Naive thymus-derived CD4-positive, alpha-beta T cell (primary cell): ENCODE results near the gene ALDH2. TPM values are rescaled to one million over a fixed set of nuclear protein-coding genes. Genes with fewer than 3 reads are reported as not detected.
"Not testable (repeated sequence)": the region's sequence is repeated elsewhere in the genome, so short reads cannot be mapped to it uniquely, and the experiment has no call there.

Experiments
- ATAC-seq: fragments of 150-1000 bp; cut with Tn5 transposase; 2 replicates; pipeline ENCODE4 v1.10.0; 2021; ENCODE audit warnings: mild to moderate bottlenecking, moderate library complexity
- CTCF ChIA-PET: fragments of 350-600 bp; sonication (Branson Sonifier 250); formaldehyde crosslinking; loops from one replicate; lab custom pipeline; 2021; ENCODE audit warnings: antibody characterized with exemption; lab: Charles Lee
- POLR2A ChIA-PET: fragments of 350-600 bp; sonication (Branson Sonifier 250); formaldehyde crosslinking; loops from one replicate; lab custom pipeline; 2021; ENCODE audit warnings: antibody characterized with exemption, inconsistent platforms; lab: Charles Lee
- DNase-seq, 9 donors: peaks; one replicate each; pipeline versions ENCODE4 v3.0.0 to v3.0.0-alpha.2; 2020 to 2022; ENCODE audit warnings: mixed read lengths in 1 of 9
- H3K27ac ChIP-seq: one replicate; pipeline ENCODE4 v1.7.0; 2013; ENCODE audit warnings: mild to moderate bottlenecking, low read depth, low read length, moderate library complexity
- H3K27me3 ChIP-seq, 2 donors: one replicate each; pipeline ENCODE4 v1.7.0; 2013; ENCODE audit warnings: low read length in 2 of 2, mild to moderate bottlenecking in 2 of 2, moderate library complexity in 2 of 2; ENCODE audit not compliant: control insufficient read depth in 2 of 2, insufficient read depth in 2 of 2
- H3K36me3 ChIP-seq, 3 experiments: 1 replicate in 2 of 3; 2 replicates in 1 of 3; pipeline ENCODE4 v1.7.0; 2013; ENCODE audit warnings: low read length in 3 of 3, mild to moderate bottlenecking in 3 of 3, moderate library complexity in 1 of 3; ENCODE audit not compliant: insufficient read depth in 3 of 3, control insufficient read depth in 2 of 3
- H3K4me1 ChIP-seq, 2 donors: one replicate each; pipeline ENCODE4 v1.7.0; 2013; ENCODE audit warnings: low read length in 2 of 2, mild to moderate bottlenecking in 2 of 2, moderate library complexity in 1 of 2; ENCODE audit not compliant: control insufficient read depth in 2 of 2, insufficient read depth in 2 of 2
- H3K4me3 ChIP-seq: 2 replicates; pipeline ENCODE4 v1.7.0; 2013; ENCODE audit warnings: mild to moderate bottlenecking, low read length
- H3K9me3 ChIP-seq, 3 experiments: 1 replicate in 2 of 3; 2 replicates in 1 of 3; pipeline ENCODE4 v1.7.0; 2013; ENCODE audit warnings: low read length in 3 of 3; ENCODE audit not compliant: control insufficient read depth in 2 of 3
- H3K27ac Mint-ChIP-seq, 9 donors: one replicate each; pipeline ENCODE4 v1.8.0; 2020 to 2022; ENCODE audit warnings: mixed read lengths in 9 of 9, mild to moderate bottlenecking in 8 of 9, moderate library complexity in 5 of 9, inconsistent platforms in 2 of 9
- H3K27me3 Mint-ChIP-seq, 5 donors: one replicate each; pipeline ENCODE4 v1.8.0; 2021 to 2022; ENCODE audit warnings: mixed read lengths in 5 of 5, mild to moderate bottlenecking in 1 of 5
- H3K36me3 Mint-ChIP-seq, 5 donors: one replicate each; pipeline ENCODE4 v1.8.0; 2020 to 2022; ENCODE audit warnings: mixed read lengths in 5 of 5, mild to moderate bottlenecking in 3 of 5, inconsistent platforms in 1 of 5
- H3K4me1 Mint-ChIP-seq, 7 donors: one replicate each; pipeline ENCODE4 v1.8.0; 2020 to 2022; ENCODE audit warnings: mixed read lengths in 7 of 7, mild to moderate bottlenecking in 3 of 7, inconsistent platforms in 1 of 7
- H3K4me3 Mint-ChIP-seq, 10 donors: one replicate each; pipeline ENCODE4 v1.8.0; 2020 to 2022; ENCODE audit warnings: mild to moderate bottlenecking in 10 of 10, mixed read lengths in 10 of 10, moderate library complexity in 6 of 10, inconsistent platforms in 2 of 10
- H3K9me3 Mint-ChIP-seq, 11 donors: one replicate each; pipeline ENCODE4 v1.8.0; 2020 to 2022; ENCODE audit warnings: mixed read lengths in 11 of 11, mild to moderate bottlenecking in 4 of 11, inconsistent platforms in 1 of 11, moderate library complexity in 1 of 11
- intact Hi-C, 2 donors: fragments of 100-400 bp; cut with micrococcal nuclease; formaldehyde crosslinking; loops; one replicate each; pipeline ENCODE4 v1.15.1; 2023
- polyA plus RNA-seq, 2 donors: library from polyadenylated mRNA; unstranded; fragments of 300-500 nt; fragmentation: Illumina TruSeq; gene quantifications; one replicate each; pipeline ENCODE4 v1.2.3, GENCODE V29; 2021
- total RNA-seq, 6 experiments: library from RNA in 5 of 6; stranded (reverse) in 5 of 6; gene quantifications; 1 replicate in 5 of 6; 2 replicates in 1 of 6; pipeline ENCODE4 v1.2.3 and lab custom pipeline; 2021 to 2026

Gene ALDH2
- total and polyA plus RNA-seq, 7 experiments from 2014 or later = 0.46 to 69.3 (median 3.3) TPM

GRCh38 chr12:111825509-111825908, 58.8 kb downstream of the ALDH2 start:
- DNase-seq (no peak), ATAC-seq (no peak)
- intact Hi-C loops = loop anchor here in 1 of 2 donors (2.0 kb wide), 1 partner anchor 561 kb away; no protein-coding TSS in a partner anchor
- Mint-ChIP-seq H3K4me1 (peaks cover 0 to 2% (median 0%) of the 10 kb centered on the region in 7 donors), H3K36me3 (peaks cover 0 to 3% (median 0%) of the 10 kb centered on the region in 5 donors), H3K27me3 (peaks cover 3 to 43% (median 13%) of the 10 kb centered on the region in 5 donors), H3K4me3 (no peak overlapping the region), H3K27ac (no peak overlapping the region), H3K9me3 (peaks cover 0 to 3% (median 0%) of the 10 kb centered on the region in 11 donors)
- H3K4me1 ChIP-seq = no peaks in the 10 kb centered on the region
- ChIA-PET POLR2A (interaction anchor here (0.6 to 3.4 kb wide), 2 partner anchors 16 to 476 kb away, joined by 3 to 20 read pairs; partner anchors contain the start of gene MAPKAPK5), CTCF (no interaction called here)
- no peaks in the 10 kb centered on the region for H3K27me3 ChIP-seq
- H3K9me3 ChIP-seq = no peaks in the 10 kb centered on the region
- H3K27ac ChIP-seq = no peak overlapping the region
- no peaks in the 10 kb centered on the region for H3K36me3 ChIP-seq
- no peak overlapping the region for H3K4me3 ChIP-seq

- Histone ChIP-seq H3K4me1 (no peaks in the 10 kb centered on the region), H3K9me3 (no peaks in the 10 kb centered on the region), H3K36me3 (no peaks in the 10 kb centered on the region), H3K27ac (no peak overlapping the region), H3K27me3 (no peaks in the 10 kb centered on the region), H3K4me3 (no peak overlapping the region)
- POLR2A ChIA-PET = interaction anchor here (0.8 to 3.4 kb wide), 2 partner anchors 15 to 306 kb away, joined by 3 to 20 read pairs; partner anchors contain the start of gene MAPKAPK5
- Mint-ChIP-seq H3K4me1 (peaks cover 0 to 2% (median 0%) of the 10 kb centered on the region in 7 donors), H3K36me3 (peaks cover 0 to 2% (median 0%) of the 10 kb centered on the region in 5 donors), H3K27me3 (peaks cover 0 to 42% (median 8%) of the 10 kb centered on the region in 5 donors), H3K27ac (no peak overlapping the region), H3K9me3 (no peaks in the 10 kb centered on the region), H3K4me3 (no peak overlapping the region)
- DNase-seq (no peak), ATAC-seq (no peak)
- CTCF ChIA-PET = interaction anchor here (0.8 to 1.0 kb wide), 3 partner anchors 16 to 261 kb away, joined by 3 to 4 read pairs (median 3); partner anchors contain the start of gene MAPKAPK5
- intact Hi-C loops = no loop called here
These were observed 59.6 kb downstream of the ALDH2 start for GRCh38 chr12:111826316-111826715.

GRCh38 chr12:111826992-111827391, 60.3 kb downstream of the ALDH2 start:
- Histone ChIP-seq H3K27ac (no peak overlapping the region), H3K27me3 (no peaks in the 10 kb centered on the region), H3K4me3 (no peak overlapping the region), H3K9me3 (no peaks in the 10 kb centered on the region), H3K36me3 (no peaks in the 10 kb centered on the region), H3K4me1 (no peaks in the 10 kb centered on the region)
- Mint-ChIP-seq H3K4me3 (no peak overlapping the region), H3K27me3 (peaks cover 0 to 36% (median 7%) of the 10 kb centered on the region in 5 donors), H3K4me1 (peaks cover 0 to 2% (median 0%) of the 10 kb centered on the region in 7 donors), H3K9me3 (no peaks in the 10 kb centered on the region), H3K27ac (no peak overlapping the region), H3K36me3 (peaks cover 0 to 2% (median 0%) of the 10 kb centered on the region in 5 donors)
- ATAC-seq = no peak
- no peak for DNase-seq
- ChIA-PET POLR2A (interaction anchor here (3.4 kb wide), 1 partner anchor 14 kb away, joined by 20 read pairs; the partner anchor contains the start of gene MAPKAPK5), CTCF (interaction anchor here (0.8 to 1.0 kb wide), 3 partner anchors 15 to 260 kb away, joined by 3 to 4 read pairs (median 3); partner anchors contain the start of gene MAPKAPK5)
- intact Hi-C loops = no loop called here

- no peaks in the 10 kb centered on the region for H3K4me1 ChIP-seq
- no peak for ATAC-seq
- H3K27me3 ChIP-seq = no peaks in the 10 kb centered on the region
- H3K27me3 Mint-ChIP-seq = peaks cover 0 to 35% (median 4%) of the 10 kb centered on the region in 5 donors
- peaks cover 0 to 2% (median 0%) of the 10 kb centered on the region in 7 donors for H3K4me1 Mint-ChIP-seq
- intact Hi-C loops = no loop called here
- H3K4me3 Mint-ChIP-seq = no peak overlapping the region
- H3K9me3 Mint-ChIP-seq = peaks cover 0 to 6% (median 1%) of the 10 kb centered on the region in 11 donors
- H3K36me3 Mint-ChIP-seq = peaks cover 0 to 2% (median 0%) of the 10 kb centered on the region in 5 donors
- H3K36me3 ChIP-seq = no peaks in the 10 kb centered on the region
- ChIA-PET CTCF (no interaction called here), POLR2A (interaction anchor here (3.4 kb wide), 1 partner anchor 14 kb away, joined by 20 read pairs; the partner anchor contains the start of gene MAPKAPK5)
- no peak for DNase-seq
- no peak overlapping the region for H3K4me3 ChIP-seq
- H3K9me3 ChIP-seq = no peaks in the 10 kb centered on the region
- H3K27ac Mint-ChIP-seq = no peak overlapping the region
- no peak overlapping the region for H3K27ac ChIP-seq
These were observed 61.2 kb downstream of the ALDH2 start for GRCh38 chr12:111827907-111828306.

- intact Hi-C loops = no loop called here
- H3K27ac ChIP-seq = no peak overlapping the region
- Mint-ChIP-seq H3K36me3 (peaks cover 0 to 2% (median 0%) of the 10 kb centered on the region in 5 donors), H3K27ac (no peak overlapping the region), H3K9me3 (peaks cover 0 to 6% (median 2%) of the 10 kb centered on the region in 11 donors), H3K27me3 (peaks cover 0 to 33% (median 0%) of the 10 kb centered on the region in 5 donors), H3K4me3 (no peak overlapping the region), H3K4me1 (no peaks in the 10 kb centered on the region)
- no peak for ATAC-seq
- H3K27me3 ChIP-seq = no peaks in the 10 kb centered on the region
- no peaks in the 10 kb centered on the region for H3K36me3 ChIP-seq
- ChIA-PET CTCF (no interaction called here), POLR2A (interaction anchor here (0.8 to 3.4 kb wide), 2 partner anchors 13 to 195 kb away, joined by 3 to 20 read pairs; partner anchors contain the start of gene MAPKAPK5)
- DNase-seq = no peak
- H3K9me3 ChIP-seq = no peaks in the 10 kb centered on the region
- H3K4me1 ChIP-seq = no peaks in the 10 kb centered on the region
- no peak overlapping the region for H3K4me3 ChIP-seq
These were observed 61.7 kb downstream of the ALDH2 start for GRCh38 chr12:111828338-111828979.

- DNase-seq, H3K4me3 Mint-ChIP-seq, H3K36me3 Mint-ChIP-seq, H3K9me3 ChIP-seq, ATAC-seq, CTCF ChIA-PET, H3K4me3 ChIP-seq, H3K4me1 ChIP-seq, POLR2A ChIA-PET, H3K27ac Mint-ChIP-seq, H3K27ac ChIP-seq, H3K27me3 ChIP-seq, intact Hi-C loops, H3K36me3 ChIP-seq: not testable (repeated sequence)
- Mint-ChIP-seq H3K4me1 (peaks cover 0 to 10% (median 3%) of the 10 kb centered on the region in 7 donors), H3K27me3 (peaks cover 0 to 27% (median 0%) of the 10 kb centered on the region in 5 donors), H3K9me3 (peaks cover 0 to 11% (median 3%) of the 10 kb centered on the region in 11 donors)
These were observed 62.9 kb downstream of the ALDH2 start for GRCh38 chr12:111829635-111830034.
